Measurements from ENCODE around the gene ADGB. TPM values are rescaled to one million over a fixed set of nuclear protein-coding genes. Genes with fewer than 3 reads are reported as not detected.
"Not testable (repeated sequence)": the region's sequence is repeated elsewhere in the genome, so short reads cannot be mapped to it uniquely, and the experiment has no call there.

The ADGB gene
- total RNA-seq: 0.10 TPM

DNA sequence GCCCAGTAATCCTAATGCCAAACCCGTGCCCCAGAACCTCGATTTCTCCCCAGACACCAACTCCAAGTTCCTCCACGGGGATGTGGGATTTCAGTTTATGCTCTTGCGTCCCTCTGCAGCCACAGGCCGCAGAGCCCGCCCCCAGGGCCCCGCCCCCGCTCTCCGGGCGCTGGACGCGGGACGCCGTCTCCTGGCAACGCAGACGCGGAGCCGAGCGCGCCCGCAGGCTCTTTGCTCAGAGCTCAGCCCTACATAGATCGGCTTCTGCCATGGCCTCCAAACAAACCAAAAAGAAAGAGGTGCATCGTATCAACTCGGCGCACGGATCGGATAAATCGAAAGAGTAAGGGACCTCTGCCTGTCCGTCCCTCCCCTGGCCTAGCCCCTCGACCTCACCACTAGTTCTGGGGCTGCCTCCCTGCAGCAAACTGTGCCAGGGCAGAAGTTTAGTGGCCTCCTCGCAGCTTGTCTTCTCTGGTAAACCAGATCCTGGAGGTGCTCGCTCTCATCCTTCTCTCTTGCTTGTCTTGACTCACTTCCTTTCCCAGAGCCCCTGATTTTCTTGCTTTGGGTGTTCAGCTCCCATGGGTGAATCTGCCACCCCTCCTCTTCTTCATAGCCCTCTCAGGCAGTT is at the start of gene ADGB:
Gene ADGB, plus strand, starts transcription at position 201 of the 634 bp plus-strand sequence. Its CDS starts 69 bp downstream, at position 270.
- peak; percentile 72 for DNase-seq

- no peak for DNase-seq
These were observed 47.9 kb upstream of the ADGB start for GRCh38 chr6:146550911-146551310.

DNA sequence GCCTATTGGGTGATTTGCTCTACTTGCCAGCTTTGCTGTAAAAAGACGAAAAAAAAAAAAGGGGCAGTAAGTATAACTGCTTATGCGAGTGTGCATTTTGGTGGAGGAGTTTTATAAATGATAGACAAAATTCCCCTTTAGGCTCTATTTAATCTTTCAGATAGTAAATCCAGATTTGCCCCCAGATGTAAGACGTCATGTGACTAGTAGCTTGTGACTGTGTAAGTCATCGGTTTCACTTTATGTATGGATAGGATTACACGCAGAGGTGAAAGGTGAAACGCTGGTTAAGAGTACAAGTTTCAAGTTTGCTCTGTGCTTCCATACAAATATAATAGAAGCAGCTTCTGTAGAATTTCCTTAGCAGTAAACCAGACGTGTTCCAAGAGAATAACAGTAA is 47.2 kb upstream of the ADGB start:
- DNase-seq: no peak

GRCh38 chr6:146553377-146554135 is 45.2 kb upstream of the ADGB start:
- no peak for DNase-seq

DNA sequence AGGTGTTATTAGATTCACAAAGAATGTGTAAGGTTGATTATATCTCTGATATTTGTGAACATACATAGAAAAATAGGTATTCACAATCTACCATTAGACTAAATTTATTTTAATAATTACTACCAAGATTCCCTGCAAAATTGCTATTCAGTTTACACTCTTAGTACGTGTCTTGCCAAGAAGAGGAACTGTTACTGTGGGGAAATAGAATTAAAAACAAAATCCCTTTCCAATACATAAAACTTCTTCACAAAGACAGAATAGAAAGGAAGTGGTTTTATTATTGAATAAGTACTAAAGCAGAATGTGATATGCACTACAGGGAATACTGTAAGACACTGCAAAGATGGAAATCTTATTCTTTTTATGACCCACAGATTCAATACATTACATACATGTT is 38.2 kb upstream of the ADGB start:
- DNase-seq: no peak

GRCh38 chr6:146566661-146567060 is 32.1 kb upstream of the ADGB start:
- DNase-seq: not testable (repeated sequence)

DNA sequence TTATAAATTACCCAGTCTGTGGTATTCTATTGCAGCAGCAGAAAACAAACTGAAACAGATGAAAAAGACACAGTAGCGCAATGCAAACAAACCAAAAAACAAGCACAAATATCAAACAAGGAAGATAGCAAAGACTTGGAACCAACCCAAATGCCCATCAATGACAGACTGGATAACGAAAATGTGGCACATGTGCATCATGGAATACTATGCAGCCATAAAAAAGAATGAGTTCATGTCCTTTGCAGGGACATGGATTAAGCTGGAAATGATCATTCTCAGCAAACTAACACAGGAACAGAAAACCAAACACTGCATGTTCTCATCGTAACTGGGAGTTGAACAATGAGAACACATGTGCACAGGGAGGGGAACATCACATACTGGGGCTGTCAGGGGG is 30.2 kb upstream of the ADGB start:
- not testable (repeated sequence) for DNase-seq

DNA sequence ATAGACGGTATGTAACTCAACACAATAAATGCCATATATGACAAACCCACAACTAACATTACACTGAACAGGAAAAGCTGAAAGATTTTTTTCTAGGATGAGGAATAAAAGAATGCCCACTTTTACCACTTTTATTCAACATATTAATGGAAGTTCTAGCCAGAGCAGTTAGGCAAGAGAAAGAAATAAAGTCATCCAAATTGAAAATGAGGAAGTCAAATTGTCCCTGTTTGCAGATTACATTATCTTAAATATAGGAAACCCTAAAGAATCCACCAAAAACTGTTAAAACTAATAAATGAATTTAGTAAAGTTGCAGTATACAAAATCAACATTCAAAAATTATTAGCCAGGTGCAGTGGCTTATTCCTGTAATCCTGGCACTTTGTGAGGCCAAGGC is 24.6 kb upstream of the ADGB start:
- no peak for DNase-seq

DNA sequence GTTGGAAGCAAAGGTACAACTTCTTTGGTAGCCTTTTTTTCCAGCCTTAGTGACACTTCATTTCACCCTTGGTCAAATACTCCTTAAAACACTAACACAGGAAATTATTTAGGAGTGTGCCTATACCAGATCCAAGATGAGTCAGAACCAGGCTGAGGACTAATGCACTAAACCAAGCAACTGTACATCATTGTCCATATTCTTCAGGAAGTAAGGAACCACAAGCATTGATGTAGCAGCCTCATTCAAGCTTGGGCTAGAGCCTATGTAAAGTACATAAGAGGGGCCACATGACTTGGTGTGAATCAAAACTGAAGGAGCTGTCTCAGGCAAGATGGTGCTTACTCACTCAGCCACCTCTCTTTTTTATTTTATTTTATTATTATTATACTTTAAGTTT is 20.7 kb upstream of the ADGB start:
- no peak for DNase-seq

GRCh38 chr6:146581968-146582367 is 16.8 kb upstream of the ADGB start:
- DNase-seq: no peak

GRCh38 chr6:146582857-146583256 is 15.9 kb upstream of the ADGB start:
- peak; percentile 8 for DNase-seq

GRCh38 chr6:146583966-146584365 is 14.8 kb upstream of the ADGB start:
- no peak for DNase-seq

DNA sequence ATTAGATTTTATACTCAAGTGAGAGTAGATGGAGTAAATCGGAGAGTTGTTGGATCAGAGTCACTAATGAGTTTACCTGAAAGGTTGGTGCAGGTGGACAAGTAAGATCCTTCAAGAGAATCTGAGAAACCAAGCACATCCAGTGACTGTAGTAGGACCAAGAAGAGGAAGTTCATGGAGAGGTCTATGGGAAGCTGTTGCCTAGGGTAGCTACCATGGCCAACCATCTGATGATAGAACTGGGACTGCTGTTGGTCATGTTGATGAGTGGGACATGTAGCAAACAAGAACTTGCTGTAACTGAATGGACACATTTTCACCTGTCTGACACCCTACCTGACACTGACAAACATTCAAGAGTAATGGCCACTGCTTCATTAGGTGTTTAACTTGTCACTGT is 11.3 kb upstream of the ADGB start:
- DNase-seq: no peak

DNA sequence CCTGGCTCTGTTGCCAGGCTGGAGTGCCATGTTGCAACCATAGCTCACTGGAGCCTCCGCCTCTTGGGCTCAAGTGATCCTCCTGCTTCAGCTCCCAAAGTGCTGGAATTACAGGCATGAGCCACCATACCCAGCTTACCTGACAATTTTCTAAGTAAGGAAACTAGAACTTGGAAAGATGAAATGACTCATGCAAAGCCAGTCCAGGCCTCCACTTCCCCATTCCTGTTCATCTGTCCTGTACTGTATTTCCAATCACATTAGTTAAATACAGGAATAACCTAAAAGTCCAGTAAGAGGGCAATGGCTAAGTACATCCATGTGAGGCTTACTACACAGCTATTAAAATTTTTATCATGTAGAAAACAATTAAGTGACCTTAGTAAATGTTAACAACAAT is 8.3 kb upstream of the ADGB start:
- no peak for DNase-seq

- DNase-seq: no peak
These were observed 6.3 kb upstream of the ADGB start for GRCh38 chr6:146592451-146592850.

- no peak for DNase-seq
These were observed 4.8 kb upstream of the ADGB start for GRCh38 chr6:146593986-146594385.

GRCh38 chr6:146594495-146594894 is 4.3 kb upstream of the ADGB start:
- DNase-seq: no peak

DNA sequence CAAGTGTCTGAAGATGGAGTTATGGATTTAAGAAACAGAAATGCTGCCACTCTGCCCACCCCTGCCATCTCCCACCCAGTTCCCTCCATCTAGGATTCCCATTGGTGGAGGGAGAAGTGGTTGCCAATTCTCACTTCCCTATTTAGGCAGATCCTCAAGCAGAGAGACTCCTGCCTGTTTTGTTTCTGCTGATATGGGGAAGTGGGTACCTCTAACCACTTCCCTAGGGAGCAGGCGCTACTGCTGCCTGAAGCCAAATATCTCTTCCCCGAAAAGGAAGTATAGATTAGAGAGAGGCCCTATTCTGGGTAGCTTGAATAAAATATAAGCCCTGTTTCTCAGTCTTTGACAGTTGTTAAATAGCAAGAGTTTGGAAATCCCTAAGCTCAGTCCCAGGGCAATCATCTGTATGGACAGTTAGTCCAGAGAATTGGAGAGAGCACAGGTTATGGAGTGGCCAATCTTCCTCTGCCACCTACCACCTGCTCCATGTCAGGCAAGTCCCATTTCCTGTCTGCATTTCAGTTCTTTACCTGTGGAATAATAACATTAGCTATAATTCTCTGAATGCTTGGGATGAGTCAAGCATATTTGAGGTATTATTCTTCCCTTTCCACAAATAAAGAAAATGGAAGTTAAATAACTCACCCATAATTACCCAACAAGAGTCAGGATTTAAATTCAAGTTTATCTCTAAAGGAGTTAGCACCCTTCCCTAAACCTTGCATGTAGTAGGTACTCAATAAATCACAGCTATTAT is 2.6 kb upstream of the ADGB start:
- DNase-seq: no peak

DNA sequence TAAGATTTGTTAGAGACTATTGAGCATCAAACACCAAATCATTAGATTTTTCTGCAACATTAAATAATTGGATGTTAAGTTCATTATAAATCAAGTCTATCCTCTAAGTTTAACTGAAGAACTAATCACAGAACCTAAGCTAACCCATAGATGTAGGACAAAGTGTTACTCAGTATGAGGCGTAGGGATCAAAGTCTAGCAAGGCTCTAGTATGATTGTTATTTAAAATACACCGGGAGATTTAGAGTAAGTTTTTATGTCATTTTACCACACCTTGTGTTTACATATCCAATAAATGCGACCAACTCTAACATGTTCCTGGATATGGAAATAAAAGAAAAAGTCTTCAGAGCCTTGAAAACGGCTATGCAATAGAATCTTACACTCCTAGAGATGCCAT is 2.6 kb downstream of the ADGB start:
- DNase-seq: no peak

GRCh38 chr6:146602526-146602925 is 3.8 kb downstream of the ADGB start:
- DNase-seq: no peak

GRCh38 chr6:146613947-146614346 is 15.2 kb downstream of the ADGB start:
- no peak for DNase-seq

DNA sequence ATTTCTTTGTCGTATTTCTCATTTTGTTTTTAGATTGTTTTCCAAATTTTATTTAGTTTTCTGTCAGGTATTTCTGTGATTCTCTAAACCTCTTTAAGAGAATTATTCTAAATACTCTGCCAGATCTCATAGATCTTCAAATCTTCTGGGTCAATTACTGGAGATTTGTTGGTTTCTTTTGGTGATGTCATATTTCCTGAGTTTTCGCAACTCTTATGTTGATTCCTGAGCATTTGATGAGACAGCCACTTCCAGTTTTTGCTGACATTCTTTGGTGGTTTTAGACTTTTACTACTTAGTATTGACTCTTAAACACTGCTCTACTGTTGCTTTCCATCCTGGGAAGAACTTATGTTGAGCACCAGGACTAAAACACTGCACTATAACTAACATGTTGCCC is 21.9 kb downstream of the ADGB start:
- no peak for DNase-seq

DNA sequence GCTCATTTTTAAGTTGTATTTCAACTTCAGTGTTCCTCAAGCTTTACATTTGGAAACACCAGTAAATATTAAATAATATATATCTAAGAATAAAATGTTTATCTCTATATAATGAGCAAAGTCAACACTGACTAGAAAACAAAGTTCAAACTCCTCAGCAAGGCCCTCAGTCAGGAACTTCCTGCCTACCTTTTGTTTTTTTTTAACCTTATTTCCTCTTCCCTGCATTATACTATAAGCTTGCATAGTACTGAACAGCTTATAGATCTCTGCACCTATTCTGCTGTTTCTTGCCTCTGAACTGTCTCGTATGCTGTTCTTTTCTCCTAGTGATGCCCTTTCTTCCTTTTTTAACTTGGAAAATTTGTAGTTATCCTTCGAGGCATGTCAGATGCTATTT is 29.6 kb downstream of the ADGB start:
- no peak for DNase-seq
